GM12892 (cell line): ENCODE data around the gene MYO16.

Experiments used
- POLR2A ChIP-seq: IDR thresholded peaks from 2 replicates; pipeline ENCODE4 v1.6.1; 2011; ENCODE audit warnings: low read depth, low read length, control low read depth
- POLR2AphosphoS5 ChIP-seq: IDR thresholded peaks from 2 replicates; pipeline ENCODE4 v1.6.1; 2011; ENCODE audit warnings: low read depth, low read length, control low read depth
- TAF1 ChIP-seq: IDR thresholded peaks from 2 replicates; pipeline ENCODE4 v1.6.1; 2011; ENCODE audit warnings: low read depth, mild to moderate bottlenecking, control low read depth, low read length, borderline replicate concordance

DNA sequence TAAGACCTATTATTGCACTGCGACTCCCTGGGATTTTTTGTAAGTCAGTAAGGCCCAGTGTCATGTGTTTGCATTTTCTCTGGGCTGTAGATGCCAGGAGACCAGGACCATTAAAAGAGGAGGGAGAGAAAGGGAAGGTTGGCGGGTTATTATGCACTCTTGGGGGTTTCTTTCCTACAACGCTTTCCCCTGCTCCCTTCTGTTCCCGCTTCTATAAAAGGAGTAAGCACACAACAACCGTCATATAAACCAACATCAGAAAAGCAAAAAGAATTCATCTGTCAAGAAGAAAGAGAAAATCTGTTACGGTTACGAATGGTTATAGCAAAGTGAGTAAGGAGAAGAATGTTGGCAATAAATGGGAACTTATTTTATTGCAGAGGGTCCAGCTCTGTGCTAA lies 615.2 kb downstream of the MYO16 start:
- no peak for TF ChIP-seq POLR2A
- TF ChIP-seq POLR2AphosphoS5: no peak
- TF ChIP-seq TAF1: no peak
